Panc1 (cell line): ENCODE measurements around the gene DUS1L.

Experiments used
- CTCF ChIP-seq: fragments of 450-650 bp; IDR thresholded peaks from 2 replicates; pipeline ENCODE4 v1.5.1; 2017; ENCODE audit warnings: mild to moderate bottlenecking
- POLR2AphosphoS5 ChIP-seq: IDR thresholded peaks from 2 replicates; pipeline ENCODE4 v1.6.1; 2012; ENCODE audit warnings: mild to moderate bottlenecking, low read depth, low read length, moderate library complexity
- SIN3A ChIP-seq: IDR thresholded peaks from 2 replicates; pipeline ENCODE4 v1.6.1; 2012; ENCODE audit warnings: low read depth, mild to moderate bottlenecking, low read length, moderate library complexity, borderline replicate concordance; ENCODE audit not compliant: insufficient read depth
- TF ChIP-seq, protein P1 (sequence below), 2 experiments: IDR thresholded peaks; 2 replicates each; pipeline ENCODE4 v1.6.1; 2011 to 2012; ENCODE audit warnings: low read depth in 2 of 2, control low read depth in 1 of 2, low read length in 1 of 2, mild to moderate bottlenecking in 1 of 2, moderate library complexity in 1 of 2; ENCODE audit not compliant: insufficient read depth in 1 of 2

GRCh38 chr17:82016875-82017459, 48.6 kb downstream of the DUS1L start:
- TF ChIP-seq POLR2AphosphoS5, result no peak
- TF ChIP-seq CTCF, result no peak
- TF ChIP-seq, protein P1, sequence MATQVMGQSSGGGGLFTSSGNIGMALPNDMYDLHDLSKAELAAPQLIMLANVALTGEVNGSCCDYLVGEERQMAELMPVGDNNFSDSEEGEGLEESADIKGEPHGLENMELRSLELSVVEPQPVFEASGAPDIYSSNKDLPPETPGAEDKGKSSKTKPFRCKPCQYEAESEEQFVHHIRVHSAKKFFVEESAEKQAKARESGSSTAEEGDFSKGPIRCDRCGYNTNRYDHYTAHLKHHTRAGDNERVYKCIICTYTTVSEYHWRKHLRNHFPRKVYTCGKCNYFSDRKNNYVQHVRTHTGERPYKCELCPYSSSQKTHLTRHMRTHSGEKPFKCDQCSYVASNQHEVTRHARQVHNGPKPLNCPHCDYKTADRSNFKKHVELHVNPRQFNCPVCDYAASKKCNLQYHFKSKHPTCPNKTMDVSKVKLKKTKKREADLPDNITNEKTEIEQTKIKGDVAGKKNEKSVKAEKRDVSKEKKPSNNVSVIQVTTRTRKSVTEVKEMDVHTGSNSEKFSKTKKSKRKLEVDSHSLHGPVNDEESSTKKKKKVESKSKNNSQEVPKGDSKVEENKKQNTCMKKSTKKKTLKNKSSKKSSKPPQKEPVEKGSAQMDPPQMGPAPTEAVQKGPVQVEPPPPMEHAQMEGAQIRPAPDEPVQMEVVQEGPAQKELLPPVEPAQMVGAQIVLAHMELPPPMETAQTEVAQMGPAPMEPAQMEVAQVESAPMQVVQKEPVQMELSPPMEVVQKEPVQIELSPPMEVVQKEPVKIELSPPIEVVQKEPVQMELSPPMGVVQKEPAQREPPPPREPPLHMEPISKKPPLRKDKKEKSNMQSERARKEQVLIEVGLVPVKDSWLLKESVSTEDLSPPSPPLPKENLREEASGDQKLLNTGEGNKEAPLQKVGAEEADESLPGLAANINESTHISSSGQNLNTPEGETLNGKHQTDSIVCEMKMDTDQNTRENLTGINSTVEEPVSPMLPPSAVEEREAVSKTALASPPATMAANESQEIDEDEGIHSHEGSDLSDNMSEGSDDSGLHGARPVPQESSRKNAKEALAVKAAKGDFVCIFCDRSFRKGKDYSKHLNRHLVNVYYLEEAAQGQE (IDR thresholded peaks at IDR 0.05; ENCODE audit: insufficient read depth in 1 of 2, low read depth in 2 of 2, low read length in 1 of 2), result no peak
- no peak for TF ChIP-seq SIN3A
